ENCODE results near the gene DNAJA4.

DNAJA4 gene

DNA sequence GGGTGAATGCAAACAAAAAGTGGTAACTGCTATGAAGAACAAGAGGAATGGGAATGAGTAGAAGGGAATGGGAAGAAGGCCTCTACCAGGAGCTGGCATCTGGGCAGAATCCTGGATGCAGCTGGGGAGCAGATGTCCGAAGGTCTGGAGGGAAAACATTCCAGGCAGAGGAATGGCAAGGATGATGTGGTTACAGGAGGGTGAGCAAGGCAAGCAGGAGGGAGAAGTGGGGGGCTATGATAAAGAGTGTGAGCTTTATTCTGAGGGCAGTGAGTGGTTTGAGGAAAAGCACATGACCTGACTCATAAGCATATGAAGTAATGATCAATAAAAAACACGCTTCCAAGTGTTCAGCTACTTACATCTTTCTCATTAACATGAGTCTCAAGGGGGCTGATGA lies 18.0 kb downstream of the DNAJA4 start:
- no peak for DNase-seq

DNA sequence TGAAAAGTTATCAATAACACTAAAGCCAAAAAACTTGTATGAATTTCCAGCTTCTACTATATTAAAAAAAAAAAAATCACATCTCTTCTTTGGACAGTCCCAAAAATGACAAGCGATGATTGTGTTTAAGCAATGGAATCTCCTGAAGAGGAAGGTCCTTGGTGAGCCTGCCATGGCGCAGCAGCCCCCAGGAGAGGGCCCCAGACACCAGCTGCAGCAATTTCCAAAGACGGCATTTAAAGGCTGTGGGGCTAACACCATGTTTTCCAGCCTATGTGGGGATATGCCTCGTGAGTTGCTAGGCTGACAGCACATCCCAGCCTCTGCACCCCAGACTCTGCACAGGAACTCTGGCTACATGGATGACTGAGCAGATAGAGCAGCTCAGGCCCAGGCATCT lies 20.4 kb downstream of the DNAJA4 start:
- no peak for DNase-seq

DNA sequence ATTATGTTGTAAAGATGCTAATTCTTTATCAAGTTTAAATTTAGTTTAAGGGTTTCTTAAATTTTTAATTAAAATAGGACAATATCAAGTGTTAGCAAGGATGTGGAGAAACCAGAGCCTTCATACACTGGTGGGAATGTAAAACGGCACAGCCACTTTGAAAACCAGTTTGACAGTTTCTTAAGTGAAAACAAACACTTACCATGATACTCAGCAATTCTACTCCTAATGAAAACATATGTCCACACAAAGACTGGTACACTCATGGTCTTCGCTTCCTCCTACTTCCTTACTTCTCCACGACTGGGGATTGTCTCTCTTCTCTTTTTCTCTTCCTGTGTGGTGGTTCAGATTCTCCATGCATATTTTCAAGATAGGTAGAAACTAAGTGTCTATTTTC lies 25.9 kb downstream of the DNAJA4 start:
- DNase-seq = no peak

DNA sequence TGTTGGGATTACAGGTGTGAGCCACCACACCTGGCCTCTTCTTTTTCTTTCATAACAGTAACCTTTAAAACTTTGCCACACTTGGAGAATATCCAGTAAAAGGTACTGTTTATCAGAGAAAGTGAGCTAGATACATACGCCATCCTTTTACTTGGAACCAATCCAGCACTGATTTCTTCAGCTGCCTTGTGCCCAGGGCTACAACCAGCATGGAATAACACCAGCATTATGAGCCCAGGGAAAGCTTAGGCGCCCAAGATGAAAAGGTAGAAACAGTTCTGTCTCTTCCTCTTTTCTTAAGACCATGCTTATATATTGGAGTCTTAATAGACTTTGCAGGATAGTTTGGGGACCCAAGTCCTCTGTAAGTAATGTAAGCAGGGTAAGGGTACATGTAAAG lies 26.7 kb downstream of the DNAJA4 start:
- no peak for DNase-seq

DNA sequence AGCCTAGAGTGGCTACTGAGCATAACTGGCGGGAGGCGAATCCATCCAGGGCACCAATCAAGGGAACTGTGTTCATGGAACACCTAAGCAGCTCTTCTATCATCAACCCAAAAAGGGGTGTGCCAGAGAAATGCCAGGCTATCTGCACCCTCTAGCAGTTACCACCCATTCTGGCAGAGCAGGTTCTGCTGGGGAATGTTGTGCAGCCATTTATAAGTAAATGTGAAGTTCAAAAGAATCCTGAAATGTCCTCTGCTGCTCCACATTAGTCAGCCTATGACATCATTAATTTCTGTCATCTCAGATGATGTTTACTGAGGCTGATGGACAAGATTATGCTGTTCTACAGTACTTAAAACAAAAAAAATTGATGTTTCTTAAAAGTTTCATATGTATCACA lies 27.3 kb downstream of the DNAJA4 start:
- DNase-seq = no peak

DNA sequence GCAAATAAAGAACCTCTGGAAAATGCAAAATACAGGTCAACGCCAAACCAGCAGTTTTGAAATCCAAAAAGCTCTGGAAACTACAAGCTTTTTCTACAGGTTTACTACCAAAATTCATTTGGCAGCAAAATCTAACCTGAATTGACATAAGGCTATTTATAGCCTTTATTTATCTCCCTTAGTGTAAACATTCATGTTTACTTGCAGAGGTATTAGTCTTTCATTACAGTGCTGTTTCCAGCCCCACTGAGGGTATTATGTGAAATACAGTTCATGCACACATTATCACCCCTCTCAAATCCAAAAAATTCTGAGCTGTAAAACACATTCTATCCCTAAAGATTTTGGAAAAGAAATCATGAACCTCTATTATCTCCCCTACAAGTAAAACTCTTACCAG lies 27.9 kb downstream of the DNAJA4 start:
- no peak for DNase-seq

DNA sequence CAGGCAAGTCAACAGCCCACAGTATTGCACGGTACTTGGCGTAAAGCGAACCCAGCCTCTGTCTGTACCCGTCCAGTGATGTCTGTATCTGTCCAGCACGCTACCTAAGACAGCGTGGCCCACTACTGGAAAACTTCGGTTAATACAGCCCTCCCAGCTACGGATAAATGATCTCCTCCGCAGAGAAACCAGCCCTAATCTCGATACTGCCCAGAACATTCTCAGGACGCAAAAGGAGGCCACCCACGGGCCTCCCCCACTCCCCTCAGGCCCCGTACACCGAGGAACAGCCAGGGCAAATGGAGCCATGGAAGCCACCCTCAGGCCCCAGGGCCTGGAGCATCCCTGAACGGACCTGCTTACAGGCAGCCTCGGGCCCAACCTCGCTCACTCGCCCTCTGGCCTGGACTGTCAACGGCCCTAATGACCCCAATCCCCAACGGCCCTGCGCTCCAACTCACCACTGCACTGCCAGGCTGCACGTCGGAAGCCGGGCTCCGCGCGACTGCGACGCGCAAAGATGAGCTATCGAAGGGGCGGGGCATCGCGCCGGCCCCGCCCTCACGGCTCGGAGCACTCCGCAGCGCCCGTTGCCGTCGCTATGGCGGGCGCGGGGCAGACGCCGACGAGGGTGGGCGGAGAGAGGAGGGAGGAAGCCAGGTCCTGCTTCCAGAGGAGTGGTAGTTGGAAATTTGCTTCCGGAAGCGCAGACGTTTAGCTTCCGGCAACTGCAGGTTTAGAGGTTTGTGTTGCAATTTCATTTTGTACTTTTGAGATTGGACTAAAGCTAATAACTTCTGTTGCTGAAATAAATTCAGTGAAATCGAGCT lies 35.0 kb downstream of the DNAJA4 start, which contains the start of gene SKIC8:
SKIC8 (minus strand) TSS at position 509 of the 830 bp plus-strand sequence. CDS start 3,923 bp downstream, outside the sequence.
- DNase-seq = peak; percentile 92 to 94

DNA sequence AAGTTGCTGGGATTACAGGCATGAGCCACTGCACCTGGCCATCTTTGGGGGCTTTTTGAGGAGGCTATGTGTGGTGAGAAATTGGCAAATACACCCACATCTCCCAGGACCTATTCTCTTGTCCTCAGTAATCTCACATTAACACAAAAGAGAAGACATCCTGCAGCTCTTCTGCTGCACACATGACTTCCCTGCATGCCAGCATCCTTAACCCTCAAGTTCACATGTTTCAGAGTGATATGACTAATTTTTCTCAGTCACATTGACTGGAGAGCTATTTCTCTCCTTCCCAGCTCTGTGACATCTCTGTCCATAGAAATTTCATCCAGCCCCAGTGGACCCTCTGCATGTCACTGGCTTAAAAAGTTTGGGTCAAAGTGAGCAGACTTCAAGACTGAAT lies 37.0 kb downstream of the DNAJA4 start:
- no peak for DNase-seq

DNA sequence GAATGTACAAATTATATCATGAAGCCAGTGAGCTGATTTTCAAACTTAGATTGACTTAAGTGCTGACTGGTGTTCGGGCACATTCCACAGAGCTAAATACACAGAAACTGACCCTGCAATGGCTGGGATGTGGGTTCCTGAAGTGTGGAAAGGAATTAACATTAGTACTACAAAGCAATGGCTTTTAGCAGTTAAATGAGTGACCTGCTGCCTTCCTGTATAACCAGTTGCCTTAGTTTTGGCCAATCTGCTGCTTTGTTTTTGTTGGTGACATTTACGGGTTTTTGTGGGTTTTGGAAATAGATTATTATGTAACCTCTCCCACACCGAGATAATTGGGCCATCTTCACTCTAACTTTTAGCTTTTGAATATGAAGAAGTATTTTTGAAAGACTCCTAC lies 37.5 kb downstream of the DNAJA4 start:
- no peak for DNase-seq

DNA sequence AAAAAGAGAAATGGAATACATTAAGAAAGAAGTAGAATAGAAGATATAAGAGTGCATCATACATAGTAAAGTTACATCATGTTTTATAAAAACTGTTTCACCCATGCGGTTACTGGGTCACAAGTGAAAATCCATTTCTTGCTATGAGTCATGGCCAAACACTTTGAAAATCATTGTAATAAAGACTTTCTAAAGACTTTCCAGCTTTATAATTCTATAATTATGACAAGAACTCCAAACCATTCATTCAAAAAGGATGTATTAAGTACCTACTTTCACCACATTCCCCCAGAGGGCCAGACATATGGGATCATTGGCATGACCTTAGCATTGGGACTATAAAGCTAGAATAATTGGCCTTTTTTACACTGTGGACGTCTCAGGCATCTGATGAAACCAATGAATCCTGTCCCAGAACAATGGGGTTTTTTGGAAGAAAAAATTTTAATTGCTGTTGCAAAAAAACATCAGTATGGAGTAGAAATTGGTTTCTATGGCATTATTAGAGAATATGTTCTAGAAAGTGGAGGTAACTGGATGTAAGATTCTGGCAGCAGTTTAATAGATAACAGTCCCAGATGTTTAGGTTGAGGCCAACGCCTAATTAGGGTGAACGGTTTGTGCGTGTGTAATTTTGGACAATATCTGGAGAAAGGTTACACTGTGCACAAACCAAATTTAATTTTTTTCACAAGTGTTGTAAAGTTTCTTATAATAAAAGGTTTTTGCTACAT lies 38.4 kb downstream of the DNAJA4 start:
- DNase-seq = no peak

DNA sequence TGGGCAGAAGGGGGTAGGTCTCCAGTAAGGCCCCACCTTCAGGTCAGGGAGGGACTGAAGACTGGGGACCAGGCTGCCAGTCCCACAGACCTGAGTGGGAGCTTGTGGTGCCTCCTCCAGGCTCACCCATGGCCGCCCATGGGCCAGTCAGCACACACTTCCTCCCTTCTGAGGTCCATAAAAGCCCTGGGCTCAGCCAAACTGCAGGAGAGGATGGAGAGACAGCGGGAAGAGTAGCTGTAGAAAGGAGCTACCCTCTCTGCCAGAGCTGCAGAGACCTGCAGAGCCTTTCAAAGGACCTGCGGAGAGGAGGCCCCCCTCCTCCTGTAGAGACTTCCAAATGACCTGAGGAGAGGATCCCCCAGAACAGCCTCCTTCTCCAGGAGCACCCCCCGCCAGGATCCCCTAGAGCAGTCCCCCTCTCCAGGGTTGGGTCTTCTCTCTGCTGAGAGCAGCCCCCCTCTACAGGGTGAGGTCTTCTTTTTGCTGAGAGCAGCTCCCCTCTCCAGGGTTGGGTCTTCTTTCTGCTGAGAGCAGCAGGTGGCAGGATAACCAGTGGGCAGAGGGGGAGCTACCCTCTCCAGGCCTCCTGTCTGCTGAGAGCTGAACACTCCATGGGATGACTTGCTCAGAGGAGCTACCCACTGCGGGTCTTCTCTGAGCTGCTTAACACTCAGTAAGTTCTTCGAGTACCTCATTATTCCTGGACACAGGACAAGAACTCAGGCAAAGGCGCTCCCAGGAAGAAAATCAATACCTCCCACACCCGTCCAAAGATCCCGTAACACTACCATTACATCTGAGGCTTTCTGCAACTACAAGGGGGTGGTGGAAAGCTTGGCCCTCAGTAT lies 40.1 kb downstream of the DNAJA4 start:
- DNase-seq = no peak

DNA sequence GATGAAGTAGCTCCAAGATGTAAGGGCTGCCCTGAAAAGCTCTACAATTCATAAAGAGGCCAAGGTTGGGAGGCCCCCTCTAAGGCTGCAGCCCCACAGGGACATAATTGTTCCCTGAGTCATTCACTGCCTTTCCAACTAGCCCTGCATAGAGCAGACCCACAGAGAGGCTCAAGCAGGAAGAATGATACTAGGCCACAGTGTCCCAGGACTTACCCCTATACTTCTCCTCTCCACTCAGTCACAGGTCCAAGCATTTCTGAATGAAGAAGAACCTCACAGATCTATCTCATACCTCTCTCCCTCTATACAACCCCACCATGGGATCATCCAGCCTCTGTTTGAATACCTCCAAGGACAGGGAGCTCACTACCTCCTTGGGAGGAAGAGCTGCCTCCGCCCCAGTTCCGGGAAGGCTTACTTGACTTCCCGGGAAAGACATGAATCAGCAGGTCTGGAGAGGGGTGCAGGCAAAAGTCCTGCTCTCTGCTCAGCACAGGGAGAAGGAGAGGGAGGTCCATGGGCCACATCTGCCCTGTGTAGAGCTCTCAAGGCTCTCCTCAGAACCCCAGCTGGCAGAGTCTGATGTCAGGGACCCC lies 41.9 kb downstream of the DNAJA4 start:
- DNase-seq = no peak

DNA sequence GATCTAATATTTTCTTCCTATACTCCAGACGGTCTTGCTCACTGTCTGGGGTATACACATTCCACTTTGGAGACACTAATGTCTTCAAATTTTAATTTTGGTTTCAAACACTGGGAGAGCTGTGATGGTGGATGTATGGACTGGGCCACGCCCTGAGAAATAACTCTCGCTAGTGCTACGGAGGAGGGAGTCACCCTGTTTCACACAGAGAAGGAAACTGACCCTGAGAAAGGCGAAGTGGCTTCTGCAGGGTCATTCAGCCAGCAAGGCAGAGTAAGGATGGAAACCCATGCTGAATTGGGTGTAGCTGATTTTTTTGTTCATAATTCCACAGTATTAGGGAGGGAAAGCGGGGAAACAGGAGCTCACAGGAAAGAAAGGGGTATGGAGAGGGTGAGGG lies 43.6 kb downstream of the DNAJA4 start:
- no peak for DNase-seq

DNA sequence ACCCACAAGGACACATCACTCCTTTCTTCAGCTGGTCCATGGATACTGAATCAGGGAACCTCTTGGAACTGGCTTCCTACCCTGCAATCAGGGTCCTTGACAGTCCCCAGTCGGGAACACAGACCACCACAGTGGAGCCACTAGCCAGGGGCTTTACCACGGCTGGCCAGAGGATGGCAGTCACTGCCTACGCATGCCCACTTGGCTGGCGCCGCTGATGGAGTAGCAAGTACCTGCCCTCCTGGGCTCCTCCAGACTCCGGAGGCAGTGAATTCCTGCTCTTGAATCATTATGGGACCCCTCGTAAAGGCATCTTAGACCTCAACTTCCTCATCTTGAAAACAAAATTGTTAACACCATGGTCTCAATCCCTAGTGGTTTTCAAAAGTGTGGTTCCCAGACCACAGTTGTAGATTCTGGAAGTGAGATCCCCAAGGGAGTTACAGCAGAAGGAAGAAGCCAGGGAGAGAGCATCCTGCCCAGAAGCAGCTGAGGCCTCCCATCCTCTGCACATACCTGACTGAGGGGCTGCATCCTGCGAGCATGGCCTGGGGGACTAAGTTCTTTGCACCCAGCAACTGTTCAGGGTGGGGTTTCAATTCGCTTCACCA lies 44.2 kb downstream of the DNAJA4 start:
- peak; percentile 74 to 78 for DNase-seq

DNA sequence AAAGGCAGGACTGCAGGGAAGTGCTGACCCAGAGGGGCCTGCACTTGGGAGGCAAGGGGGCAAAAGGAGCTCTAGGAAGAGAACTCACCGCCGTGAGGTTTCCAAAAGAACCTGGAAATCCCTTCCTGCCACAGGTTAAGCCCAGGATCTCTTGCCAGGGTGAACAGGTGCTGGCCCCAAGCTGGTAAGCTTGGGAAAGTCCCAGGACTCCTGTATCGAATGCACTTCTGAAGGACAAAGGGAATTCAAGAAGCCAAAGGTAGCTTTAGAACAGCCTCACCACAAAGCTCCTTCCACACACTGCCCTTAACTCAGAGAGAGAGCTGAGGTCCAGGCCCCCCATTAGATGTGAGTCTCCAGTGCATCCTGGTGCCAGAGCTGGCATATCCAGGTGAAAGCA lies 46.9 kb downstream of the DNAJA4 start:
- DNase-seq = no peak

DNA sequence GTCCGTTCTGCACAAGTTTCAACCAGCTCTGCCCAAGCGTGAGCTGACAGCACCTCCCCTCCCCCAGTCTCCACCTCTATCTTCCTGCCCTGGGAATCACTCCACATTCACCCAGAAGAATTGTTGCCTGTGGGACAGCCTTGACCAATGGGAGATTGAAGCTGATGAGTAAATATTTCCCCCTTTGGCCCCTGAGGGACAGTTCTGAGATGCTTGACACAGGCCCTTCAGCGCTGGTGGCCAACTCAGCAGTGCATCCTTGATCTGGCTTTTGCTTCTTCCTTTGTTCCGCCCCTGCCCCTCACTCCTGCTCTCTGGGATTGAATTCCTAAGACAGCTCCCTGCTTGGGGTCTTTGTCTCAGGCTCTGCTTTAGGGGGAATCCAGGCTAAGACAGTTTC lies 48.2 kb downstream of the DNAJA4 start:
- no peak for DNase-seq

DNA sequence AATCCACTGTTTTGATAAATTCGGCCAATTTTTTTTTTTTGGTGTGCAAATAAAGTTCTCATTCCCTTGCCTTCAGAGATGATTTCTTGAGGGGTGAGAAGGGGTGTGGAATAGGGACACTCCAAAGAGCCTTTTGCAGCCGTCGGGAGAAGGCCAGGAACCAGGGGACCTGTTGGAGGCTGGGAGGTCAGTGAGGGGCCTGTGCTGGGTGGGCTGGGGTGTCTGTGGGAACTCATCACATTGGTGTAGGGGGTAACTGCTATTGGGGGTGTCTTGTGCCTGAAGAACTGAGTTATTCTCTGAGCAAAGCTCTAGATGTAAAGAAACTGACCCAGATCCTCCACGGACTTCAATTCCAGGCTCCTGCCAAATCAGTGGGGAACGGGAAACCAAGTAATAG lies 48.6 kb downstream of the DNAJA4 start:
- no peak for DNase-seq

DNA sequence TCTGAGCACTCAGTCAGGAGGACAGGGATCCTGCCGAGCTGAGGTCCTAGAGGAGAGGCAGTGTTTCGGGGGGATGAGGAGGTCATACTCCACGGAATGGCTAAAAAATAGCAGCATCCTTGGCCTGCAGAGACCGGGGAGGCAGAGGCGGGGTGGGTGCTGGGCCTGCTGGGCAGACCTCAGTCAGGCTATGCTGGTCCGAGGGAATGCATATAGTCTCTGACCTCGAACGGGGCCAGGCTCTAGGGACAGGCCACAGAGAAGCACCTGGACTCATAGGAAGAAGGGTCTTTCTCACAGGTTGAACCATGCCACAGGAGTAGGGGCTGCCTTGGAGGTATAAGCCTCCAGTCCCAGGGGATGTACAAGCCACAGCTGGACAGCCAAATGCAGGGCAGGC lies 49.0 kb downstream of the DNAJA4 start:
- DNase-seq = no peak

DNA sequence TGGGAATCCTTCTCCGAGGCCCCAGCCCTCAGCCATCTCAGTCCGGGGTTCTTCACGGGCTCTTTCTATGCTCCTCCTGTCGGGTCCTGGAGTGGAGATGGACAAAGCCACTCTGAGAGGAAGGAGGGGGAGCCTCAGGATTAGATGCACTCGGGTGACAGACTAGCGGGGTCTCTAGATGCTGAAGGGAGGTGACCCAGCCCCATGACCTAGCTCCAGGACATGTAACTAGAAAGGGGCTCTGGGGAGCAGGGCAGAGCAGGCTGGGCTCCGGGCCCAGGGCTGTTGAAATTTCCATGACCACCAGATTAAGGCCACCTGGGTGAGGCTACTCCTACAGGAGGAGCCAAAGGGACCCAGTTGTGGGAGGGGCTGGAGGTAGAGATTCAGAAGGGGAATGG lies 49.8 kb downstream of the DNAJA4 start:
- DNase-seq = no peak

DNA sequence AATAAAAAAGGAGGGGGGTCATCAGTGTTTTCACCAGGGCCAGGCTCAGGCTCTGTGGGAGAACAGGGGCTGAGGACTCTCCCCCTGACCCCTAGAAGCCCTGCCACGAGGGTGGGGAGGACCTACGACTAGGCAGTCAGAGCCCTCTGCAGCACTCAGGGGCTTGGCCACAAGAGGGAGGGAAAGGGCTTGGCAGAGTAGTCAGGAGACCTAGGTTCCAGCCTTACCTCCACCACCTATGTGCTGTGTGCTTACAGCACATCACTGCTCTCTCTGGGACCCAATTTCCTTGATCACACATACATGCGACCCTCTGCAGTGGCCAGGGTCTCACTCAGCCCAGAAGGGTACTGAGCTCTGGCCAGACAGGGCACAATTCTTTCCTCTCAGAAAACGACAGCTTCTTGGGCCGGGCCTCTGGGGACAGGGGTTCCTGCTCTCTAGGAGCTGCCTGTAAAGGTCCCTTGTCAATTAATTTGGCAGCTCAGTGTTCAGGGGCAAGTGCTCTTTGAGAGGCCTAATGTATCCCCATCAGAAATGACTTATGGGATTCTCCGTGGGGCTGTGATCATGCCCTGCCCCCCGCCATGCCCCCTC lies 51.4 kb downstream of the DNAJA4 start:
- no peak for DNase-seq

DNA sequence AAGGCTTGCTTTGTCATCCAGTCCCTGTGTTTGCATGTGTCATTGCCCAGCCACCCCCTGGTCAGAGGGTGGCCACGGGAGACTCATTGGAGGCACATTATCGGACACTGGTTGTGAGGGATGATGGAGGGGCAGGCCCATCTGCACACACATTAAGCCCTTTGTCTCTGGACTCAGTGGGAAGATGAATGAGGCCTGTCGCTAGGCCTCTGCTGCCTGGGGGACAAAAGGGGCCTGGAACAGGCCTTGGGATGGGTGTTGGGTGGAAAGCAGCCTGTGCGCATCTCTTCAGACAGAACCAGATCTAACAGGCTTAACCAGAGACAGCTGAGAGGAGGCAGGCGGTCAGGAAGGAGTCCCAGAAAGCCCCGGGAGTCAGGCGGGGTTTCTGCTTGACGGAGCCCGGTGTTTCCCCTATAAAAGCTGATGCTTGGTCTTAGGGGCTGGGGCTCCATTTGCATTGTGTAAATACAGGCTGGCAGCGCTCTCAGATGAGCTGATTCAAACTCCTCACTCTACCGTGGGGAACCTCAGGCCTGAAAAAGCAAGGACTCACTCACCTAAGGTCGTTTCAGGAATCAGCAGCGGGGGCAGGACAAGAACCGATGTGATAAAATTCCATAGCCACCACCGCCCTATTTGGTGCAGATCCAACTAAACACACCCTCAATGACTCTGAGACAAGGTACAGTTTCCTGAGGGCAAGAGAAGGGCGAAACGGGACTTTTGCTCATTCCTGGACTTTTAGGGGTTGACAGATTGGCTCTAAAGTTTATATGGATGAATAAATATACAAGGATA lies 52.1 kb downstream of the DNAJA4 start:
- DNase-seq = no peak
